ENCODE results near the gene NAP1L1.

The NAP1L1 gene

GRCh38 chr12:76103958-76104357 lies 19.5 kb upstream of the NAP1L1 start:
- no peak overlapping the region for H3K4me3 ChIP-seq
- no peak for DNase-seq (ENCODE audit: low spot score)
- H3K27ac ChIP-seq = no peak overlapping the region
- TF ChIP-seq, protein P1, sequence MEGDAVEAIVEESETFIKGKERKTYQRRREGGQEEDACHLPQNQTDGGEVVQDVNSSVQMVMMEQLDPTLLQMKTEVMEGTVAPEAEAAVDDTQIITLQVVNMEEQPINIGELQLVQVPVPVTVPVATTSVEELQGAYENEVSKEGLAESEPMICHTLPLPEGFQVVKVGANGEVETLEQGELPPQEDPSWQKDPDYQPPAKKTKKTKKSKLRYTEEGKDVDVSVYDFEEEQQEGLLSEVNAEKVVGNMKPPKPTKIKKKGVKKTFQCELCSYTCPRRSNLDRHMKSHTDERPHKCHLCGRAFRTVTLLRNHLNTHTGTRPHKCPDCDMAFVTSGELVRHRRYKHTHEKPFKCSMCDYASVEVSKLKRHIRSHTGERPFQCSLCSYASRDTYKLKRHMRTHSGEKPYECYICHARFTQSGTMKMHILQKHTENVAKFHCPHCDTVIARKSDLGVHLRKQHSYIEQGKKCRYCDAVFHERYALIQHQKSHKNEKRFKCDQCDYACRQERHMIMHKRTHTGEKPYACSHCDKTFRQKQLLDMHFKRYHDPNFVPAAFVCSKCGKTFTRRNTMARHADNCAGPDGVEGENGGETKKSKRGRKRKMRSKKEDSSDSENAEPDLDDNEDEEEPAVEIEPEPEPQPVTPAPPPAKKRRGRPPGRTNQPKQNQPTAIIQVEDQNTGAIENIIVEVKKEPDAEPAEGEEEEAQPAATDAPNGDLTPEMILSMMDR (IDR thresholded peaks at IDR 0.05) = no peak

DNA sequence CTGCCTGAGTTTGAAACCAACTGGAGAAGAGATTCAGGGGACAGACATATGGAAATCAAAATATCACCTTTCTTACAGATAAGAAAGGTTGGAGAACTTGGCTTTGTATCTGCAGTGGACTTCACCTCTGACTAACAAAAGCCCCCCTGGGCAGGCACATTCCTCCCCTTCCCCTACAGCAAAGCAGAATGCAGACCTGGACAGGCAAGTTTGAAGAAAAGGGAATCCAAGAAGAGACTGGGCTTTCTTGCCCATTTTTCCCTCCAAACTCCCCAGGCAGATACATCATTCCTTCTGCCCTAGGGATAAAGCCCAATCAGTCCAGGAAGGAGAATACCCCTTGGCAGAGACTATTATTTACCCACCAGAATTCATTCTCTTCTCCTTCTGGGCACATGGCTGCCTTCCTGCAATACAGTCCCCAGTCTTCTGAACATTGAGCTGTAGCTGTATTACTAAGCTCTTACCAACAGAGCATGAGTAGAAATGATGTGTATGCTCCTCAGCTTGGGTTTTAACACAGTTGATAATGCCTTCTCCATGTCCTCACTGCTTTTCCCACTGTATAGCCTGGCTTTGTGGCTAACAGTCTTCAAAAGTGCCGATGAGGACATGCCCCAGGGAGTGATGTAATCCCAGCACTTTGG lies 17.4 kb upstream of the NAP1L1 start:
- Histone ChIP-seq H3K27ac (no peak overlapping the region), H3K4me3 (no peak overlapping the region)
- TF ChIP-seq, protein P1 (IDR thresholded peaks at IDR 0.05) = no peak
- DNase-seq (ENCODE audit: low spot score) = no peak

GRCh38 chr12:76096079-76096646 lies 11.7 kb upstream of the NAP1L1 start:
- Histone ChIP-seq H3K27ac (no peak overlapping the region), H3K4me3 (no peak overlapping the region)
- TF ChIP-seq, protein P1 (IDR thresholded peaks at IDR 0.05) = no peak
- no peak for DNase-seq (ENCODE audit: low spot score)

DNA sequence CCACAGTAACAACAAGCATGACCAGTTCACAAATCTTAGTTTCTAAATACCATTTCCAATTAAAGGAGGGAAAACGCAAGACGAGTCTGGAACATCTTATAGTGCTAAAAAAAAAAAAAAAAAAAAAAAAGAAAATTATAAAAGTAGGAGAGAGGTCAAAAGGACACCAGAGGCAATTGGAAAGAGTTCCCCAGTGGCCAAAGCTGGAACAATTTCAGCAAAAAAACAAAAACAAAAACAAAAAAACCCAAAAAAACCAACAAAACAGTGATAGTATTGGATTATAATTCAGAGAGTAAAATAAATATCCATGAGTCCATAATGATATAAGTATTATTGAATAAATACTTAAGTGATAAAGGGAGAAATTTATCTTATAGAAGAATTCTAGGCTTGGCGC lies 10.3 kb upstream of the NAP1L1 start:
- no peak overlapping the region for H3K4me3 ChIP-seq
- TF ChIP-seq, protein P1 (IDR thresholded peaks at IDR 0.05) = no peak
- DNase-seq (ENCODE audit: low spot score) = no peak

GRCh38 chr12:76091246-76091754 lies 6.8 kb upstream of the NAP1L1 start:
- DNase-seq (ENCODE audit: low spot score) = no peak
- H3K27ac ChIP-seq = no peak overlapping the region
- TF ChIP-seq, protein P1 (IDR thresholded peaks at IDR 0.05) = no peak
- no peak overlapping the region for H3K4me3 ChIP-seq

More for the DNA sequence above, 10.3 kb upstream of the NAP1L1 start:
- H3K27ac ChIP-seq = no peak overlapping the region

- Histone ChIP-seq H3K27ac (peak overlapping the region; percentile 98 to 100), H3K4me3 (peak overlapping the region; percentile 85)
- no peak for DNase-seq (ENCODE audit: low spot score)
- TF ChIP-seq, protein P1 (IDR thresholded peaks at IDR 0.05) = no peak
Measured at GRCh38 chr12:76085520-76085868, 1.0 kb upstream of the NAP1L1 start.
